K562 (cell line): Measurements from ENCODE around the gene MYO1A. TPM values are rescaled to one million over a fixed set of nuclear protein-coding genes. Genes with fewer than 3 reads are reported as not detected.

ENCODE experiments used
- BCOR ChIP-seq: fragments of 450-650 bp; IDR thresholded peaks from 2 replicates; pipeline ENCODE4 v1.6.1; 2016
- CREB3 ChIP-seq: fragments of 450-650 bp; conservative IDR thresholded peaks from 2 replicates; pipeline ENCODE4 v1.6.1; 2016; ENCODE audit warnings: missing genetic modification characterization, low read depth, mild to moderate bottlenecking, missing compliant biosample characterization, moderate library complexity
- CXXC5 ChIP-seq: fragments of 250-450 bp; sonication (Bioruptor Pico); IDR thresholded peaks from 2 replicates; pipeline ENCODE4 v1.8.0; 2022; ENCODE audit warnings: inconsistent platforms, mild to moderate bottlenecking, moderate library complexity
- ELK1 ChIP-seq: sonication (generic); formaldehyde crosslinking; IDR thresholded peaks from 2 replicates; pipeline ENCODE4 v1.8.1; 2022; ENCODE audit warnings: missing genetic modification reagents
- EP400 ChIP-seq: fragments of 450-650 bp; IDR thresholded peaks from 2 replicates; pipeline ENCODE4 v1.6.1; 2017; ENCODE audit warnings: antibody characterized with exemption, mild to moderate bottlenecking, moderate library complexity
- FUS ChIP-seq: fragments of 200-400 bp; formaldehyde crosslinking; optimal IDR thresholded peaks from 2 replicates; pipeline ENCODE3; 2017; ENCODE audit warnings: low read depth, low read length
- GTF2F1 ChIP-seq: IDR thresholded peaks from 2 replicates; pipeline ENCODE4 v1.6.1; 2011; ENCODE audit warnings: low read depth, low read length, improper control_type of control experiment
- HDAC8 ChIP-seq: fragments of 450-650 bp; IDR thresholded peaks from 2 replicates; pipeline ENCODE4 v1.6.1; 2016; ENCODE audit warnings: mild to moderate bottlenecking, missing genetic modification characterization, moderate library complexity, missing compliant biosample characterization
- HINFP ChIP-seq: fragments of 450-650 bp; conservative IDR thresholded peaks from 2 replicates; pipeline ENCODE4 v1.6.1; 2016; ENCODE audit warnings: missing genetic modification characterization, low read depth, mild to moderate bottlenecking, control low read depth, missing compliant biosample characterization
- SMAD4 ChIP-seq: fragments of 250-450 bp; sonication (Bioruptor Pico); conservative IDR thresholded peaks from 2 replicates; pipeline ENCODE4 v1.8.0; 2021; ENCODE audit warnings: inconsistent platforms, mild to moderate bottlenecking, moderate library complexity
- STAT5B ChIP-seq: fragments of 250-450 bp; sonication (Bioruptor Pico); IDR thresholded peaks from 2 replicates; pipeline ENCODE4 v1.8.0; 2021; ENCODE audit warnings: mild to moderate bottlenecking, inconsistent platforms
- U2AF2 ChIP-seq: fragments of 200-400 bp; formaldehyde crosslinking; optimal IDR thresholded peaks from 2 replicates; pipeline ENCODE3; 2017; ENCODE audit warnings: low read depth, mild to moderate bottlenecking, low read length
- ZBTB5 ChIP-seq: fragments of 450-650 bp; IDR thresholded peaks from 2 replicates; pipeline ENCODE4 v1.6.1; 2017; ENCODE audit warnings: antibody characterized with exemption
- ZBTB7A ChIP-seq: IDR thresholded peaks from 2 replicates; pipeline ENCODE4 v1.6.1; 2011; ENCODE audit warnings: low read depth, mild to moderate bottlenecking, low read length, moderate library complexity, borderline replicate concordance; ENCODE audit not compliant: control insufficient read depth
- ZBTB8A ChIP-seq: fragments of 450-650 bp; IDR thresholded peaks from 2 replicates; pipeline ENCODE4 v1.6.1; 2018; ENCODE audit warnings: mild to moderate bottlenecking, moderate library complexity; ENCODE audit not compliant: partially characterized antibody
- ZKSCAN8 ChIP-seq: fragments of 200-800 bp; sonication (Bioruptor generic); IDR thresholded peaks from 2 replicates; pipeline ENCODE4 v1.6.1; 2016; ENCODE audit warnings: missing genetic modification characterization, missing compliant biosample characterization
- ZNF436 ChIP-seq: fragments of 250-450, 450-650 bp; sonication (Bioruptor Pico); formaldehyde crosslinking; IDR thresholded peaks from 2 replicates; pipeline ENCODE4 v1.7.0; 2020; ENCODE audit warnings: mild to moderate bottlenecking
- ZNF449 ChIP-seq: fragments of 250-450 bp; sonication (Bioruptor Pico); IDR thresholded peaks from 2 replicates; pipeline ENCODE4 v1.8.0; 2022; ENCODE audit warnings: moderate library complexity, mild to moderate bottlenecking, inconsistent platforms
- ZNF644 ChIP-seq: fragments of 200-800 bp; sonication (Bioruptor generic); IDR thresholded peaks from 2 replicates; pipeline ENCODE4 v1.6.1; 2016; ENCODE audit warnings: low read depth, missing genetic modification characterization, missing compliant biosample characterization
- ZNF75A ChIP-seq: fragments of 450-650 bp; formaldehyde crosslinking; IDR thresholded peaks from 2 replicates; pipeline ENCODE4 v1.4.0; 2020; ENCODE audit warnings: mild to moderate bottlenecking
- ZNF76 ChIP-seq: fragments of 250-450 bp; sonication (Bioruptor Pico); IDR thresholded peaks from 2 replicates; pipeline ENCODE4 v1.4.0; 2020; ENCODE audit warnings: mild to moderate bottlenecking, moderate library complexity, borderline replicate concordance
- polyA plus RNA-seq, 8 experiments: library from polyadenylated mRNA; depleted of rRNA in 4 of 8; stranded (reverse) in 5 of 8; unstranded in 3 of 8; fragments of >200 nt; fragmentation: Nextera tagmentation in 2 of 8; fragmentation: Illumina TruSeq in 1 of 8; extraction: Ambion mirVana in 2 of 8; extraction: Trizol in 1 of 8; gene quantifications; 2 replicates each; pipeline versions ENCODE4 v1.2.1 to v1.2.3, GENCODE V29; 2011 to 2014; ENCODE audit warnings: inconsistent platforms in 1 of 8, missing spikeins in 1 of 8
- total RNA-seq, 7 experiments: library from RNA; depleted of rRNA in 6 of 7; stranded (reverse); fragments of >200 nt in 6 of 7; fragmentation: Illumina TruSeq in 2 of 7; extraction: Trizol in 2 of 7; gene quantifications; 2 replicates each; pipeline versions ENCODE4 v1.2.1 to v1.2.3, GENCODE V29; 2011 to 2021; ENCODE audit warnings: low replicate concordance in 1 of 7

MYO1A gene
- total and polyA plus RNA-seq, 9 of the 15 experiments (the other 6 are each of a cell fraction or from before 2014, with no cell fraction given): 0.03 to 0.29 (median 0.14) TPM; not detected in 2

- TF ChIP-seq STAT5B: no peak
- no peak for TF ChIP-seq HDAC8 (tag)
- TF ChIP-seq ZNF76 (CRISPR knock-in tag): no peak
- no peak for TF ChIP-seq ZBTB8A
- no peak for TF ChIP-seq GTF2F1
- no peak for TF ChIP-seq FUS
- no peak for TF ChIP-seq CXXC5 (CRISPR knock-in tag)
- no peak for TF ChIP-seq ZBTB5
- TF ChIP-seq ZNF75A (CRISPR knock-in tag): no peak
- TF ChIP-seq SMAD4 (CRISPR knock-in tag): no peak; the same call in 1 of the 2 replicates
- no peak for TF ChIP-seq ZNF449 (CRISPR knock-in tag)
- no peak for TF ChIP-seq HINFP (tag)
- TF ChIP-seq U2AF2: no peak
- TF ChIP-seq EP400: peak; percentile 48; the same call in 1 of the 2 replicates
- no peak for TF ChIP-seq CREB3 (tag)
- TF ChIP-seq ZBTB7A: peak; percentile 92
- TF ChIP-seq ZKSCAN8 (CRISPR knock-in tag): no peak
- no peak for TF ChIP-seq ZNF436 (CRISPR knock-in tag)
- TF ChIP-seq ELK1 (CRISPR knock-in tag): no peak
- TF ChIP-seq BCOR: no peak
- 0 out of 2 replicates have a peak, but pooled peaks have one; percentile 36 for TF ChIP-seq ZNF644 (tag)
These were observed 36.6 kb upstream of the MYO1A start (continued) for GRCh38 chr12:57086493-57087009.
